Neuronal stem cell (in vitro differentiated cells): ENCODE measurements around the gene PTAFR.

Source experiments
- DNase-seq: peaks from one replicate; pipeline ENCODE4 v3.0.0-alpha.2; 2013; ENCODE audit warnings: low spot score
- H2AFZ ChIP-seq: one replicate; pipeline ENCODE4 v1.6.1; 2013; ENCODE audit warnings: mild to moderate bottlenecking, low read length, inconsistent platforms
- H2AK5ac ChIP-seq: 2 replicates; pipeline ENCODE4 v1.6.1; 2013; ENCODE audit warnings: low read depth, mild to moderate bottlenecking, inconsistent platforms, low read length, moderate library complexity, mixed read lengths
- H2BK120ac ChIP-seq: 2 replicates; pipeline ENCODE4 v1.6.1; 2013; ENCODE audit warnings: low read depth, mild to moderate bottlenecking, inconsistent platforms, low read length, moderate library complexity, mixed read lengths
- H2BK12ac ChIP-seq: one replicate; pipeline ENCODE4 v1.6.1; 2013; ENCODE audit warnings: low read length, inconsistent platforms
- H2BK15ac ChIP-seq: 2 replicates; pipeline ENCODE4 v1.6.1; 2013; ENCODE audit warnings: mild to moderate bottlenecking, low read length, inconsistent platforms, mixed read lengths
- H2BK5ac ChIP-seq: one replicate; pipeline ENCODE4 v1.6.1; 2013; ENCODE audit warnings: inconsistent platforms, mild to moderate bottlenecking, low read length, moderate library complexity
- H3K14ac ChIP-seq: one replicate; pipeline ENCODE4 v1.6.1; 2013; ENCODE audit warnings: low read length, inconsistent platforms
- H3K18ac ChIP-seq: 2 replicates; pipeline ENCODE4 v1.6.1; 2013; ENCODE audit warnings: low read length, inconsistent platforms
- H3K23ac ChIP-seq: 2 replicates; pipeline ENCODE4 v1.6.1; 2013; ENCODE audit warnings: low read depth, mild to moderate bottlenecking, mixed read lengths, low read length, inconsistent platforms; ENCODE audit not compliant: poor library complexity
- H3K27ac ChIP-seq: replicated peaks from 3 replicates; pipeline ENCODE4 v1.5.1; 2013; ENCODE audit warnings: low read length, inconsistent platforms
- H3K27me3 ChIP-seq, 3 experiments: 2 replicates each; pipeline ENCODE4 v1.6.1; 2013; ENCODE audit warnings: low read length in 3 of 3, mild to moderate bottlenecking in 2 of 3, inconsistent platforms in 1 of 3, low read depth in 1 of 3, mixed read lengths in 1 of 3, moderate library complexity in 1 of 3; ENCODE audit not compliant: control insufficient read depth in 3 of 3, insufficient read depth in 3 of 3
- H3K36me3 ChIP-seq, 2 donors: replicated peaks in 1 of 2; 2 replicates each; pipeline ENCODE4 v1.6.1; 2013; ENCODE audit warnings: low read length in 2 of 2; ENCODE audit not compliant: control insufficient read depth in 2 of 2, insufficient read depth in 2 of 2
- H3K4ac ChIP-seq: 2 replicates; pipeline ENCODE4 v1.6.1; 2013; ENCODE audit warnings: inconsistent platforms, mild to moderate bottlenecking, low read length, moderate library complexity
- H3K4me1 ChIP-seq, 2 donors: 1 replicate in 1 of 2; 2 replicates in 1 of 2; pipeline ENCODE4 v1.6.1; 2013; ENCODE audit warnings: low read length in 2 of 2, low read depth in 1 of 2; ENCODE audit not compliant: control insufficient read depth in 2 of 2, insufficient read depth in 1 of 2
- H3K4me2 ChIP-seq: one replicate; pipeline ENCODE4 v1.6.1; 2013; ENCODE audit warnings: mild to moderate bottlenecking, low read length, inconsistent platforms; ENCODE audit not compliant: insufficient read depth, poor library complexity, severe bottlenecking
- H3K4me3 ChIP-seq, 2 donors: 2 replicates each; pipeline ENCODE4 v1.5.1; 2013; ENCODE audit warnings: low read length in 2 of 2, mild to moderate bottlenecking in 2 of 2, inconsistent platforms in 1 of 2, moderate library complexity in 1 of 2
- H3K79me1 ChIP-seq: one replicate; pipeline ENCODE4 v1.6.1; 2013; ENCODE audit warnings: low read depth, mild to moderate bottlenecking, inconsistent platforms, low read length, moderate library complexity
- H3K9ac ChIP-seq: one replicate; pipeline ENCODE4 v1.6.1; 2013; ENCODE audit warnings: mild to moderate bottlenecking, low read depth, low read length, inconsistent platforms; ENCODE audit not compliant: poor library complexity
- H3K9me3 ChIP-seq, 2 donors: replicated peaks in 1 of 2; 2 replicates each; pipeline versions ENCODE3 to v1.6.1; 2013; ENCODE audit warnings: low read length in 2 of 2, mild to moderate bottlenecking in 2 of 2, inconsistent platforms in 1 of 2, low read depth in 1 of 2, mixed read lengths in 1 of 2, moderate library complexity in 1 of 2; ENCODE audit not compliant: control insufficient read depth in 2 of 2, insufficient read depth in 1 of 2
- H4K8ac ChIP-seq: one replicate; pipeline ENCODE4 v1.6.1; 2013; ENCODE audit warnings: low read depth, mild to moderate bottlenecking, inconsistent platforms, low read length, moderate library complexity
- H4K91ac ChIP-seq: one replicate; pipeline ENCODE4 v1.6.1; 2013; ENCODE audit warnings: low read length, low read depth, mild to moderate bottlenecking, inconsistent platforms; ENCODE audit not compliant: poor library complexity
- WGBS, 2 donors: extraction: QIAGEN DNeasy Blood & Tissue Kit; methylation state at CpG; one replicate each; pipeline ENCODE4 v1.1.7; 2013; ENCODE audit warnings: missing lambda C conversion rate in 2 of 2, mixed read lengths in 1 of 2; ENCODE audit not compliant: insufficient read length in 2 of 2, insufficient replicate concordance in 1 of 2; ENCODE audit errors: extremely low coverage in 2 of 2; 5-methylcytosine and 5-hydroxymethylcytosine counted together

The PTAFR gene

DNA sequence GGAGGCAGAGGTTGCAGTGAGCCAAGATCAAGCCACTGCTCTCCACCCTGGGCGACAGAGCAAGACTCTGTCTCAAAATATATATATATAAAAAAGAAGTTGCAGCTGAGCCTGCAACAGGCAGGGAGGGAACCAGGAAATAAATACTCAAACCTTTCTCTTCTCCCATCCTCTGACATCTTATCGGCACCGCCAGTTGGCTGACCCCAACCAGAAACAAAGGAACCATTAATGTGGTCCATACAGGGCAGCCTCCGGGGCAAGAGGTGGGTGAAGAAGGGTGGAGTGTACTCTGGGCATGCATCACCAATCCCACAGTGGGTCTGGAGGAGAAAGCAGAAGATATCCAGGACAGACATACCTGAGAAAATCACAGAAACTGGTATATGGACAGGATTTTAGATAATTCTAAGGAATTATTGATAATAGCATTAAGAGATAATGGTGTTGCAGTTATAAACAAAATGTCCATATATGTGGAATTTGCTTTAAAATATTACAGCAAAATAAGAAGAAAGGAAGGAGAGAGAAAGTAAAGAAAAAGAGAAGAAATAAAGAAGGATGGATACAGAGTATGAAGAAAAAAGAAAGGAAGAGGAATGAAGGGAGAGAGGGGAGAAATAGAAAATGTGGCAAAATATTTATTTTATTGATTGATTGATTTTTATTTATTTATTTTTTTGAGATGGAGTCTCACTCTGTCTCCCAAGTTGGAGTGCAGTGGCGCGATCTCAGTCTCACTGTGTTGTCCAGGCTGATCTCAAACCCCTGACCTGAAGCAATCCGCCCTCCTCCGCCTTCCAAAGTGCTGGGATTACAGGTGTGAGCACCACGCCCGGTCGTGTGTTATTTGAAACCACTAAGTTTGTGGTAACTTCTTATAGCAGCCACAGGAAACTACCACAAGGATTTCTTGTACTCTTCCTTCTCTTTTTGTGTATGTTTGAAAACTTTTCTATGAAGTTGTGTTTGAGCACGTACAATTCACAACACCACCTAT is 4.1 kb upstream of the PTAFR start:
- no peak overlapping the region for H3K27ac ChIP-seq
- no peaks in the 10 kb centered on the region for H3K9me3 ChIP-seq
- no peak overlapping the region for H4K91ac ChIP-seq
- no CpG with 5 or more reads among the region's 12 CpGs for WGBS, 2 donors
- H2BK120ac ChIP-seq, result no peak overlapping the region
- H3K4me3 ChIP-seq, result no peak overlapping the region
- H3K18ac ChIP-seq, result no peak overlapping the region
- H2BK12ac ChIP-seq, result no peak overlapping the region
- peaks cover 0 to 2% (median 0%) of the 10 kb centered on the region in 3 experiments for H3K27me3 ChIP-seq
- H3K79me1 ChIP-seq, result no peaks in the 10 kb centered on the region
- no peak overlapping the region for H3K23ac ChIP-seq
- no peak overlapping the region for H2BK5ac ChIP-seq
- H2AFZ ChIP-seq, result no peak overlapping the region
- peaks cover 2 to 3% of the 10 kb centered on the region in 2 donors for H3K4me1 ChIP-seq
- no peak overlapping the region for H4K8ac ChIP-seq
- no peak overlapping the region for H3K14ac ChIP-seq
- H3K36me3 ChIP-seq, result peaks cover 0 to 2% of the 10 kb centered on the region in 2 donors
- no peak overlapping the region for H2AK5ac ChIP-seq
- no peak overlapping the region for H3K9ac ChIP-seq
- no peak overlapping the region for H3K4me2 ChIP-seq
- DNase-seq, result no peak
- H2BK15ac ChIP-seq, result no peak overlapping the region
- H3K4ac ChIP-seq, result no peak overlapping the region

DNA sequence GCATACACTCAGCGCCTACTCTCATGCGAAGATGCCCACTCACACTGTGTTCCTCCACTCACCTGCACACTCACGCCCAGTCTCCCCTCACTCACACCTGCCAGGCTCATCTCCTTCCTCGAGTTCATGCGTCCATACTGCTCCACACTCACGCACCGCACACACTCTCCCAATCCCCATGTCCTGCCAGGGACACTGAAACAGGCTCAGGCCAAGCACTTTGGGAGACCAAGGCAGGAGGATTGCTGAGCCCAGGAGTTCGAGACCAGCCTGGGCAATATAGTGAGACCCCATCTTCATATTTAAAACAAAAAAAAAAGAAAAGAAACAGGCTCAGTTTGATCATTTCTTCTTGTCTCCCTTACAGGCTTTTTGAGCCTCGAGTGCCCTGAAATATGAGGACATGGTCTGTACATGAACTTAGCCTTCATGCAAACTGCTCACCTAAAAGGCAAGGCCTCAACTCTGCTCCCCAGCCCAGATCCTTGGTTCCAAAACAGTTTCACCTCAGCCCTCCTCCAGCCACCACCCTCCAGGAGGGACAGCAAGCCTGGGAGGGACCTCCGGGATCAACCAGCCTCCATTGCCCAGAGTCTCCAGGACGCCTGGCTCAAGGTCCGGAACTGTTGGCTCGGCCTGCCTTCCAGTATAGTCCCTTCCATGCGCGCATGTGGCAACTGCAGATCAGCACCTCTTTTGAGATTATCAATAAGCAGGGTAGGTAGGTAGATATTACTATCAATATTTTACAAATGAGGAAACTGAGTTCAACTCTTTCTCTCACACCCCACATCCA is 2.4 kb upstream of the PTAFR start:
- H3K27ac ChIP-seq, result no peak overlapping the region
- no peak overlapping the region for H4K91ac ChIP-seq
- H3K4me2 ChIP-seq, result no peak overlapping the region
- WGBS, 2 donors, result no CpG with 5 or more reads among the region's 15 CpGs
- no peak for DNase-seq
- peak overlapping the region; percentile 38 for H3K18ac ChIP-seq
- H2BK15ac ChIP-seq, result no peak overlapping the region
- peaks cover 6% of the 10 kb centered on the region in 2 donors for H3K4me1 ChIP-seq
- no peak overlapping the region for H2BK5ac ChIP-seq
- peak overlapping the region in 1 of 2 donors; percentile 51 for H3K4me3 ChIP-seq
- H3K14ac ChIP-seq, result peak overlapping the region; percentile 38
- H3K9ac ChIP-seq, result no peak overlapping the region
- H2BK12ac ChIP-seq, result peak overlapping the region; percentile 90
- H3K4ac ChIP-seq, result no peak overlapping the region
- no peak overlapping the region for H2AFZ ChIP-seq
- H4K8ac ChIP-seq, result no peak overlapping the region
- H3K9me3 ChIP-seq, result no peaks in the 10 kb centered on the region
- no peaks in the 10 kb centered on the region for H3K79me1 ChIP-seq
- no peak overlapping the region for H2BK120ac ChIP-seq
- peak overlapping the region; percentile 89 for H3K23ac ChIP-seq
- no peak overlapping the region for H2AK5ac ChIP-seq
- H3K36me3 ChIP-seq, result peaks cover 0 to 2% of the 10 kb centered on the region in 2 donors
- peaks cover 0 to 2% (median 0%) of the 10 kb centered on the region in 3 experiments for H3K27me3 ChIP-seq

DNA sequence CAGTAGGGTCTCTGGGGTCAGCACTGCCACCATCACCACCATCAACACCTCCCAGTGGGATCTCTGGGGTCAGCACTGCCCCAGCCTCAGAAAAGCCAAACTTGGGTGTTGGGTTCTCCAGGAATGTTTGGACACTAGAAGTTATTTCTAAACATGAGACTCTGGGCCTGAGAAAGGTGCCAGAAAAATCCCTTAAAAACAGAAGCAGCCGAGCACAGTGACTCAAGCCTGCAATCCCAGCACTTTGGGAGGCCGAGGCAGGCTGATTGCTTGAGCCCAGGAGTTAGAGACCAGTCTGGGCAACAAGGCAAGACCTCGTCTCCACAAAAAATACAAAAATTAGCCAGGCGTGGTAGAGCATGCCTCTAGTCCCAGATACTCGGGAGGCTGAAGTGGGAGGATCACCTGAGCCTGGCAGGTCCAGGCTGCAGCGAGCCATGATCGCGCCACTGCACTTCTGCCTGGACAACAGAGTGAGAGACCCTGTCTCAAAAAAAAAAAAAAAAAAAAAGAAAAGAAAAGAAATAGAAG is 470 bp downstream of the PTAFR start:
- H3K9me3 ChIP-seq, result no peaks in the 10 kb centered on the region
- no peak overlapping the region for H2BK120ac ChIP-seq
- no peak overlapping the region for H4K8ac ChIP-seq
- H2BK15ac ChIP-seq, result no peak overlapping the region
- no peak overlapping the region for H3K23ac ChIP-seq
- H3K4ac ChIP-seq, result no peak overlapping the region
- H3K9ac ChIP-seq, result no peak overlapping the region
- H3K4me3 ChIP-seq, result no peak overlapping the region
- WGBS, 2 donors, result no CpG with 5 or more reads among the region's 8 CpGs
- H3K18ac ChIP-seq, result no peak overlapping the region
- no peak overlapping the region for H3K4me2 ChIP-seq
- peaks cover 0 to 2% of the 10 kb centered on the region in 2 donors for H3K36me3 ChIP-seq
- no peak overlapping the region for H2BK12ac ChIP-seq
- H2BK5ac ChIP-seq, result peak overlapping the region; percentile 44
- no peak overlapping the region for H2AFZ ChIP-seq
- H3K4me1 ChIP-seq, result peaks cover 8 to 11% of the 10 kb centered on the region in 2 donors
- no peak overlapping the region for H3K27ac ChIP-seq
- no peak for DNase-seq
- peaks cover 0 to 2% (median 0%) of the 10 kb centered on the region in 3 experiments for H3K27me3 ChIP-seq
- no peak overlapping the region for H2AK5ac ChIP-seq
- H4K91ac ChIP-seq, result no peak overlapping the region
- H3K79me1 ChIP-seq, result no peaks in the 10 kb centered on the region
- H3K14ac ChIP-seq, result no peak overlapping the region
